Thyroid gland (tissue), 4 donors: ENCODE data around the gene CFAP161.

Experiments used
- POLR2A ChIP-seq, 2 donors: fragments of 450-650 bp; IDR thresholded peaks; one replicate each; pipeline ENCODE4 v1.6.1; 2017; ENCODE audit warnings: antibody characterized with exemption in 2 of 2, mild to moderate bottlenecking in 2 of 2, moderate library complexity in 1 of 2
- TF ChIP-seq, protein P1 (sequence below), 6 experiments: fragments of 200-600 bp in 3 of 6; fragments of 450-650 bp in 3 of 6; sonication (generic) in 3 of 6; IDR thresholded peaks; one replicate each; pipeline ENCODE4 v1.5.1; 2016 to 2019; ENCODE audit warnings: antibody characterized with exemption in 6 of 6, mild to moderate bottlenecking in 2 of 6, inconsistent platforms in 1 of 6, moderate library complexity in 1 of 6

- TF ChIP-seq, protein P1, sequence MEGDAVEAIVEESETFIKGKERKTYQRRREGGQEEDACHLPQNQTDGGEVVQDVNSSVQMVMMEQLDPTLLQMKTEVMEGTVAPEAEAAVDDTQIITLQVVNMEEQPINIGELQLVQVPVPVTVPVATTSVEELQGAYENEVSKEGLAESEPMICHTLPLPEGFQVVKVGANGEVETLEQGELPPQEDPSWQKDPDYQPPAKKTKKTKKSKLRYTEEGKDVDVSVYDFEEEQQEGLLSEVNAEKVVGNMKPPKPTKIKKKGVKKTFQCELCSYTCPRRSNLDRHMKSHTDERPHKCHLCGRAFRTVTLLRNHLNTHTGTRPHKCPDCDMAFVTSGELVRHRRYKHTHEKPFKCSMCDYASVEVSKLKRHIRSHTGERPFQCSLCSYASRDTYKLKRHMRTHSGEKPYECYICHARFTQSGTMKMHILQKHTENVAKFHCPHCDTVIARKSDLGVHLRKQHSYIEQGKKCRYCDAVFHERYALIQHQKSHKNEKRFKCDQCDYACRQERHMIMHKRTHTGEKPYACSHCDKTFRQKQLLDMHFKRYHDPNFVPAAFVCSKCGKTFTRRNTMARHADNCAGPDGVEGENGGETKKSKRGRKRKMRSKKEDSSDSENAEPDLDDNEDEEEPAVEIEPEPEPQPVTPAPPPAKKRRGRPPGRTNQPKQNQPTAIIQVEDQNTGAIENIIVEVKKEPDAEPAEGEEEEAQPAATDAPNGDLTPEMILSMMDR (IDR thresholded peaks at IDR 0.05): no peak
- no peak for TF ChIP-seq POLR2A (IDR thresholded peaks at IDR 0.05)
Observed at GRCh38 chr15:81115054-81115939, 18.8 kb upstream of the CFAP161 start.
